ENCODE results near the gene SGSM2.

- TF ChIP-seq EZH2 (IDR thresholded peaks at IDR 0.05) (no peak), POLR2AphosphoS5 (IDR thresholded peaks at IDR 0.05; ENCODE audit: borderline replicate concordance, low read depth, low read length) (no peak), FOXP2 (optimal IDR thresholded peaks at IDR 0.05; ENCODE audit: control extremely low read depth, extremely low read length, insufficient read depth) (no peak)
These were observed at the start of gene SGSM2 for GRCh38 chr17:2336852-2337543.
